NCI-H1048 (cell line): ENCODE data around the gene ELFN1.
"Not testable (repeated sequence)": the region's sequence is repeated elsewhere in the genome, so short reads cannot be mapped to it uniquely, and the experiment has no call there.

Source experiments
- DNase-seq: peaks from one replicate; lab custom pipeline; 2025; lab: John Stamatoyannopoulos, UW

The ELFN1 gene

GRCh38 chr7:1709281-1709680 lies 39.2 kb downstream of the ELFN1 start:
- no peak for DNase-seq

DNA sequence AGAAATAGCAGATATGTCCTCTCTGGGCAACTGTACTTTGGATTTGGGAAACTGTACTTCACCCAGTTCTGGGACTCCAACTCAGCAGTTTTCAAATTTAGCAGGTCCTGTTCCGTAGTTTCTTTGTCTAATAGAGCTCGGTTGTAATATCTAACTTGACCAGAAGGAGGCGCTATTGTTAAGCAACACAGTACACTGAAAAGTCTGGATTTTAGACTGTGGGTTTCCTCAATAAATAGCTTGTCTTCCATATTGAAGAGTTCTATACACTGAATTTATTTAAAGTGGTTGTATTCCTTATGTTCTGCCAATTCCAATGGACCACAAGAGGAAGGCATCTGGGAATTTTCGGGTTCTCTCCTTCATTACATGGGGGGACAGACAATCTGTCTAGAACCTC lies 39.8 kb downstream of the ELFN1 start:
- no peak for DNase-seq

- DNase-seq = no peak
Observed at GRCh38 chr7:1710936-1711335, 40.9 kb downstream of the ELFN1 start.

GRCh38 chr7:1712907-1713501 lies 42.9 kb downstream of the ELFN1 start:
- no peak for DNase-seq

DNA sequence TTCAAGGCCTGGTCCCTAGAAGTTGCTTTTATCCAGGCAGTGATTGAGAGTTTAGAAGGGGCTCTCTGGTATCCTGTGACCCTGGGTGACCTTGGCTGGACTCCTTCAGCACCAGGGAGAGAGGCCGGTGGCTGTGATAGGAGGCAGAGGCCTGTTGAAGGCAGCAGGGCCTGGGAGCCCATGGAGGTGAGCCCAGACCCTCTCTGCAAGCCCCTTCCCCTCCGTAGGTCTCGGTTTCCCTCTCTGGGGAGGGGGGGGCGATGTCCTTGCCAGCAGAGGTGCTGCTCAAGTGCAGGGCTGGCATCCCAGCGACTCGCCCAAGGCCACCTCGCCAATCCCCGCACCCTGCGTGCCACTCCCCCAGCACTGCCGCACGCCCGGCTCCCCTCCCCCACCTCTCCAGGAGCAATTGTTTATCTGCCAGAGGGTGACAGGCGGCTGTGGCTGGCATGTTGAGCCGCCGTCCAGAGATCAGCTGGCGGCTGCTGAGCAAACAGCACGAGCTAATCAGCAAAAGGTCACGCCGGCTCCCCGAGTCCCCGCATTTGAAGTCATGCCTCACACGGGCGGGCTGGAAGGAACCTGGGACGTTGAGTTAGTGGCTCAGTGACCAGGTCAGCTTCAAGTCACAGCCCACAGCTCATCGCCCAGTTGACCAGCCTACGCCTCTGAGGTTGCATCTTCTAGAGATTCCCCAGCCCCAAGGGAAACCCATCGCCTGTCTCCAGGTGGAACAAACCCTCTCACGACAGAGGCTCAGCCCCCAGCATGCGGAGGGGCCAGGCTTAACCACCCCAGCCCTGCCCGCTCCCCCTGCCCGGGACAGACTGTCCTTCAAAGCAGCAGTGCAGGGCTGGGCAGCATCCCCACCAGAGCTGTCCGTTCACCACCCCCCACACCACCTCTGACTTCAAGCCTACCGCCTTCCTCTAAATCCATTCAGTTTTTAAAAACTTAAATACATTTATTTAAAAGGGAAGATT lies 43.7 kb downstream of the ELFN1 start:
- DNase-seq = no peak

DNA sequence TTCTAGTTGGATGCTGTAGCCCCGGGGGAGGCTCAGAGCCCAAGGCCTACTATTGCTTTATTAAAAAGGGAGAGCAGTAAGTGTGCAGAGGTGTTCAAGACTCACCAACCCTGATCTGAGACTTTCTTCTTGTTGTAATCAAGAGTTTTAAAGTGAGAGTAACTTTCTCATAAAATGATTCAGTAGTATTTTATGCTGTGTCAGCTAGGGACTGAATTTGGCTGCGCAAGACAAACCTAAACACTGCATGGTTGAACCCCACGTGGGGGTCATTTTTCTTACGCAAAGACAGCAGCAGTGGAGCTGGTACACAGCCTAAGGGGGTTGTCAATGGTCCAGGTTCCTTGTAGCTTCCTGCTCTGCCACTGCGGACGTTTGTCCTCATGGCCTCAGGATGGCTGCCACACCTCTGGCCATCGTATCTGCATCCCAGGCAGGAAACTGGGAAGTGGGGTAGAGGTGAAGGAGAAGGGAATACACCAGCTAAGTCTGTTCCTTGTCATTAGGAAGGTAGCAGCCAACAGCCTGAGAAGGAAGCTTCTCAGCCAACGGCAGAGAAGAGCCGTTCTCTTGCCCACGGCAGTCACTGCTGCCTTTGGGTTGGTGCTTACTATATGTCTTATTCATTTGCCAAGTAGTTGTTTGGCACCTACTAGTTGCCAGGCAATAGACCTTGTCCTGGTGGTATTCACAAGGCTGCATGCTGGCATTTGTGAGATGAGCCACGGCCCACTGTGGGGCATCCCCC lies 44.7 kb downstream of the ELFN1 start:
- no peak for DNase-seq

- no peak for DNase-seq
Observed at GRCh38 chr7:1715331-1715625, 45.2 kb downstream of the ELFN1 start.

- DNase-seq = no peak
Observed at GRCh38 chr7:1715671-1716074, 45.6 kb downstream of the ELFN1 start.

GRCh38 chr7:1716263-1717094 lies 46.4 kb downstream of the ELFN1 start:
- no peak for DNase-seq

- DNase-seq = no peak
Observed at GRCh38 chr7:1717095-1717483, 47.0 kb downstream of the ELFN1 start.

GRCh38 chr7:1717903-1718676 lies 48.0 kb downstream of the ELFN1 start:
- DNase-seq = no peak

DNA sequence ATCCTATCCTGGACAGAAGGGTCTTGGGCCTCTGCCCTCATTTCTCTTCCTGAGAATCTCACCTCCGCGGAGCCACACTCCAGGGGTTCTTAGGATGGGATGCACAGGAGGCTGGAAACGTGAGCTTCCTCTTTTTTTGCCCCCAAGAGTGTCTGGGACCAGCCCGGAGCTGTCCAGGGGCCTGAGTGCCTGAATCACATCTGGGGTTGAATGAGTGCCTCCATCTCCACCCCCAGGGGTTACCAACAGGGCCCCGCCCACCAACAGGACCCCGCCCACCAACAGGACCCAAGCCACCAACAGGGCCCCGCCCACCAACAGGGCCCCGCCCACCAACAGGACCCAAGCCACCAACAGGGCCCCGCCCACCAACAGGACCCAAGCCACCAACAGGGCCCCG lies 48.8 kb downstream of the ELFN1 start:
- DNase-seq = not testable (repeated sequence)

DNA sequence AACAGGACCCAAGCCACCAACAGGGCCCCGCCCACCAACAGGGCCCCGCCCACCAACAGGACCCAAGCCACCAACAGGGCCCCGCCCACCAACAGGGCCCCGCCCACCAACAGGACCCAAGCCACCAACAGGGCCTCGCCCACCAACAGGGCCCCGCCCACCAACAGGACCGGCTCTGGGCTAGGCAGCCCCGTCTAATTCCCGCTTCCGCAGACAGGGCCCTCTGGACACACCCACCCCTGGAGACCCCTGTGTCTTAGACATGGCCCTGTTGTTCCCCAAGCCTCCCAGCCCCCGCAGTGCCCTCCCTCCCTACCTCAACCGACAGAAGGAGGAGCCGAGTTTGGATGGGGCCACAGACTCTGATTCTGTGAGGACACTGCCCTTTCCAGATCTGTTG lies 49.2 kb downstream of the ELFN1 start:
- DNase-seq = not testable (repeated sequence)

DNA sequence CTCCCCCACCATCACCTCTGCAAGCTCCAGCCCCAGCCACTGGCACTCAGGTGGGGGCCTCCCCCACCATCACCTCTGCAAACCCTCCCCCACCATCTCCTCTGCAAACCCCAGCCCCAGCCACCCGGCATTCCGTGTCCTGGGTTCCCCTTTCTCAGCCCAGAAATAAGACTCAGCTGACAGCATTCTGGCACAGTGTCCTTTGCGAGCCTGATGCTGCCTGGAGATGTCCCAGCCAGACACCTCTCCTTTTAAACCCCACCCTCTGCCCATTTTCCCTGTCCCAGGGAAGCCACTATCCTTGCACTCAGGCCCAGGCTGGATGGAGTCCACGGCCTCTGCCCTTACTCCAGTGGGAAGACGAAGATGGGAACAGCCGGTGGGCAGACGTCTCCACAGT lies 49.8 kb downstream of the ELFN1 start:
- DNase-seq = no peak

GRCh38 chr7:1720326-1720725 lies 50.2 kb downstream of the ELFN1 start:
- no peak for DNase-seq

GRCh38 chr7:1721047-1721690 lies 51.1 kb downstream of the ELFN1 start:
- DNase-seq = no peak

- DNase-seq = no peak
Observed at GRCh38 chr7:1723254-1723653, 53.2 kb downstream of the ELFN1 start.

DNA sequence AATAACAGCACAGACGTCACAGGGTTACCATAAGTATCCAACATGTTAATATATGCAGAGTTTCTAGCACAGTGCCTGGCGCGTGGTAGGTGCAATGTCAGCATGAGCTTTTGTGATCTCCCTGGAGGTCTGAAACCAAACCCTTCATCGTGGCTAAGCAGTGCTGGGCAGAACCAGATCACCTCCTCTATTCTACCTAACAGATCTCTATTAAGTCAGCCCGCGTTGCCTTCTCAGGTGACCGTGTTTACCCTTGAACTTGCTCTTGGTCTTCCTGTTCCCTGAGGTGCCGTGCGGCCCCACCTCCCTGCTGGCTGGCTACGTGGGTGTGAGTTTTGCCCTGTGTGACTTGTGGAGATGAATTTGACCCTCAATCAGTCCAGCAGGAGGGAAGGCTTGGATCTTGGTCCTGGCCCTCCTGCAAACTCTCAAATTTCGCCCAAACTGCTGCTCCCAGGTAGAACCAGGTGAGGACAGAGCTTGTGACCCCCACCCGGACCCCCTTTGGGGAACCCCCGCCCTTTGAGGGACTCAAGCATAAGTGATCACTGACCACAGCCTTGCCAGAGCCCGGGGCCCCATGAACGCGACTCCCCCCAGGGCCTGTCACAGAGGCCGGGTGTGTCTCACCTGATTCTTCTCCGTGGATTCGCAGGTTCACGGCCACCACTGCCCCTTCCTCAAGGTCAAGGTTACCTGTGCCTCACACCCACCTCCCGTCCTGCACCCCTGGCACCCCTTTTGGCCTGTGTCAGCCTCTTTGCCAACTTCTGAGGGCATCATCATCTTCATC lies 54.2 kb downstream of the ELFN1 start:
- DNase-seq = no peak

DNA sequence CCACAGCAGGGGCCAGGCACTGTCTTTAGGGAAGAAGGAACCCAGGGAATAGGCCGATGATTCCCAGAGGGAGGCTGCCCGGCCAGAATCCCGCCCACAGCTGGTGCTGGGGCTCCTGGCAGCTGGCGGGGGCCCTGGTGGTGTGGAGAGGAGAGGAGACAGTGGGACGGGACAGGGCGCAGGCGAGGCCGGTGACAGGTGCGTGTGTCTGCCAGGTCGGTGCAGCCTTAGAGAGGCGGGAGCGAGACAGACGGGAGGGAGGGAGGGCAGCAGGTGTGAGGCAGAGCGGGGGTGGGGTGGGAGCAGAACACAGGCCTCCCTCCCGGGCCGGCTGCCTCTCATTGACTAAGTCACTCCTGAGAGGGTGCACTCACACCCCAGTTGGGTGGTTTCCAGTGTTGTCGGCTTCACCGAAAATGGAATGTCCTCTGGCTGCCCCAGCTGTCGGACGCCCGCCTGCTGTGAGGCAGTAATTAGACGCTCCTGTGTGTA lies 55.2 kb downstream of the ELFN1 start:
- DNase-seq = no peak
